Cardiac fibroblast (primary cell): ENCODE measurements around the gene CHN1.

Source experiments
- DNase-seq, 2 donors: peaks; one replicate each; pipeline versions ENCODE4 v3.0.0 to v3.0.0-alpha.2; 2010; ENCODE audit warnings: low read depth in 2 of 2
- H3K4me3 ChIP-seq, 2 donors: replicated peaks in 1 of 2; 1 replicate in 1 of 2; 2 replicates in 1 of 2; pipeline ENCODE4 v1.5.1; 2011; ENCODE audit warnings: low read depth in 2 of 2, low read length in 2 of 2, mild to moderate bottlenecking in 2 of 2, moderate library complexity in 1 of 2
- CTCF ChIP-seq: IDR thresholded peaks from one replicate; pipeline ENCODE4 v1.5.1; 2011; ENCODE audit warnings: low read depth, mild to moderate bottlenecking, low read length, inconsistent platforms

Gene CHN1

GRCh38 chr2:174756743-174757142 lies 248.4 kb downstream of the CHN1 start:
- DNase-seq = no peak
- no peak overlapping the region for H3K4me3 ChIP-seq
- TF ChIP-seq CTCF = no peak

GRCh38 chr2:174753038-174753633 lies 252.0 kb downstream of the CHN1 start:
- TF ChIP-seq CTCF = no peak
- DNase-seq = no peak
- H3K4me3 ChIP-seq = no peak overlapping the region

GRCh38 chr2:174752403-174753037 lies 252.7 kb downstream of the CHN1 start:
- H3K4me3 ChIP-seq = no peak overlapping the region
- TF ChIP-seq CTCF = no peak
- no peak for DNase-seq

- no peak overlapping the region for H3K4me3 ChIP-seq
- TF ChIP-seq CTCF = no peak
- no peak for DNase-seq
Observed at GRCh38 chr2:174750923-174751441, 254.2 kb downstream of the CHN1 start.

- TF ChIP-seq CTCF = no peak
- DNase-seq = no peak
- H3K4me3 ChIP-seq = no peak overlapping the region
Observed at GRCh38 chr2:174749793-174750192, 255.4 kb downstream of the CHN1 start.

GRCh38 chr2:174748948-174749347 lies 256.2 kb downstream of the CHN1 start:
- DNase-seq = peak; percentile 56 to 63
- no peak overlapping the region for H3K4me3 ChIP-seq
- TF ChIP-seq CTCF = peak; percentile 74
